ENCODE results near the gene DNAH5.

DNAH5 gene

GRCh38 chr5:13739479-13739878 lies 205.0 kb downstream of the DNAH5 start:
- DNase-seq (ENCODE audit: low read depth), result no peak
- no peak overlapping the region for H3K4me3 ChIP-seq (replicated peaks; ENCODE audit: low read depth, low read length)
- TF ChIP-seq CTCF (IDR thresholded peaks at IDR 0.05; ENCODE audit: low read length, missing control alignments), result no peak

GRCh38 chr5:13735691-13736090 lies 208.8 kb downstream of the DNAH5 start:
- no peak overlapping the region for H3K4me3 ChIP-seq (replicated peaks; ENCODE audit: low read depth, low read length)
- no peak for DNase-seq (ENCODE audit: low read depth)
- no peak for TF ChIP-seq CTCF (IDR thresholded peaks at IDR 0.05; ENCODE audit: low read length, missing control alignments)

- TF ChIP-seq CTCF (IDR thresholded peaks at IDR 0.05; ENCODE audit: low read length, missing control alignments), result no peak
- DNase-seq (ENCODE audit: low read depth), result no peak
- no peak overlapping the region for H3K4me3 ChIP-seq (replicated peaks; ENCODE audit: low read depth, low read length)
Measured at GRCh38 chr5:13731121-13731628, 213.3 kb downstream of the DNAH5 start.

- TF ChIP-seq CTCF (IDR thresholded peaks at IDR 0.05; ENCODE audit: low read length, missing control alignments), result no peak
- DNase-seq (ENCODE audit: low read depth), result no peak
- H3K4me3 ChIP-seq (replicated peaks; ENCODE audit: low read depth, low read length), result no peak overlapping the region
Measured at GRCh38 chr5:13708906-13709305, 235.6 kb downstream of the DNAH5 start.

- no peak for DNase-seq (ENCODE audit: low read depth)
- no peak for TF ChIP-seq CTCF (IDR thresholded peaks at IDR 0.05; ENCODE audit: low read length, missing control alignments)
Measured at GRCh38 chr5:13708432-13708831, 236.1 kb downstream of the DNAH5 start.

GRCh38 chr5:13704396-13704795 lies 240.1 kb downstream of the DNAH5 start:
- no peak overlapping the region for H3K4me3 ChIP-seq (replicated peaks; ENCODE audit: low read depth, low read length)
- TF ChIP-seq CTCF (IDR thresholded peaks at IDR 0.05; ENCODE audit: low read length, missing control alignments), result no peak
- no peak for DNase-seq (ENCODE audit: low read depth)

More at GRCh38 chr5:13708432-13708831, 236.1 kb downstream of the DNAH5 start:
- no peak overlapping the region for H3K4me3 ChIP-seq (replicated peaks; ENCODE audit: low read depth, low read length)

GRCh38 chr5:13700626-13701025 lies 243.9 kb downstream of the DNAH5 start:
- TF ChIP-seq CTCF (IDR thresholded peaks at IDR 0.05; ENCODE audit: low read length, missing control alignments), result no peak
- no peak overlapping the region for H3K4me3 ChIP-seq (replicated peaks; ENCODE audit: low read depth, low read length)
- DNase-seq (ENCODE audit: low read depth), result no peak
